ENCODE measurements around the gene PRSS36.
"Not testable (repeated sequence)": the region's sequence is repeated elsewhere in the genome, so short reads cannot be mapped to it uniquely, and the experiment has no call there.

The PRSS36 gene

GRCh38 chr16:31149894-31150890 is at the start of gene PRSS36:
TSS of gene PRSS36 (minus strand) at chr16:31150066. CDS start at chr16:31150035, 31 bp downstream.
- DNase-seq = no peak

- DNase-seq = no peak
Observed at GRCh38 chr16:31199430-31200041, 49.7 kb upstream of the PRSS36 start.

- no peak for DNase-seq
Observed at GRCh38 chr16:31198207-31198882, 48.5 kb upstream of the PRSS36 start.

GRCh38 chr16:31196324-31197088 is 46.6 kb upstream of the PRSS36 start:
- DNase-seq = no peak

- DNase-seq = not testable (repeated sequence)
Observed at GRCh38 chr16:31195861-31196260, 46.0 kb upstream of the PRSS36 start.

- DNase-seq = no peak
Observed at GRCh38 chr16:31194898-31195297, 45.0 kb upstream of the PRSS36 start.

GRCh38 chr16:31193874-31194273 is 44.0 kb upstream of the PRSS36 start:
- no peak for DNase-seq

- DNase-seq = no peak
Observed at GRCh38 chr16:31192856-31193642, 43.2 kb upstream of the PRSS36 start.

- DNase-seq = no peak
Observed at GRCh38 chr16:31191697-31192428, 42.0 kb upstream of the PRSS36 start.

GRCh38 chr16:31190818-31191444 is 41.1 kb upstream of the PRSS36 start:
- DNase-seq = no peak

- no peak for DNase-seq
Observed at GRCh38 chr16:31190061-31190460, 40.2 kb upstream of the PRSS36 start.

- DNase-seq = no peak
Observed at GRCh38 chr16:31189412-31189778, 39.5 kb upstream of the PRSS36 start.

GRCh38 chr16:31188450-31189411 is 38.9 kb upstream of the PRSS36 start:
- DNase-seq = no peak

GRCh38 chr16:31187808-31188189 is 37.9 kb upstream of the PRSS36 start:
- DNase-seq = no peak

GRCh38 chr16:31186930-31187807 is 37.3 kb upstream of the PRSS36 start:
- no peak for DNase-seq

- DNase-seq = no peak
Observed at GRCh38 chr16:31186176-31186575, 36.3 kb upstream of the PRSS36 start.

GRCh38 chr16:31185339-31185738 is 35.5 kb upstream of the PRSS36 start:
- no peak for DNase-seq

- no peak for DNase-seq
Observed at GRCh38 chr16:31184888-31185287, 35.0 kb upstream of the PRSS36 start.
